Measurements from ENCODE around the gene TPSB2. TPM values are rescaled to one million over a fixed set of nuclear protein-coding genes. Genes with fewer than 3 reads are reported as not detected.
"Not testable (repeated sequence)": the region's sequence is repeated elsewhere in the genome, so short reads cannot be mapped to it uniquely, and the experiment has no call there.

Gene TPSB2
- total RNA-seq, 1 donor from 2014 or later: 5.8 TPM

DNA sequence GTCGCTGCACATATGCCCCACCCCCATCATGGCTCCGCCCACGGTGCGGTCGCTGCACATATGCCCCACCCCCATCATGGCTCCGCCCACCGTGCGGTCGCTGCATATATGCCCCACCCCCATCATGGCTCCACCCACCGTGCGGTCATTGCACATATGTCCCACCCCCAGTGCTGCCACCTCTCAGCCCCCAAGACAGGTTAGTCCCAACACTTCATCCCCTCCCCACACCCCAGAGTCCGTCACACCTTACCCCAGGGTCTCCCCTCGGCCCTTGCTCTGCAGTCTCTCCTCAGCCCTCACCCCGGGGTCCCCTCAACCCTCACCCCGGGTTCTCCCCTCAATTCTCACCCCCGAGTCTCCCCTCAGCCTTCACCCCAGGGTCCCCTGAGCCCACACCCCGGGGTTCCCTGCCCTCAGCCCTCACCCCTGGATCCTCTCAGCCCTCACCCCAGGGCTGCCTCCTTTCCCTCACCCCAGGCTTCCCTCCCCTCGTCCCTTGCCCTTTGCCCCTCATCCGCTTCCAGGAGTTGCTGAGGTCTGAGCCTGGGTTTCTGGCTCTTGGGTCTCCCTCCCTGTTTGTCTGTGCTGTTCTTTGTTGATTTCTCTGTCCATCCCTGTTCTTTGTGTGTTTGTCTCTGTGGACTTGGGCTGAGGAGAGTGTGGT lies 30.5 kb downstream of the TPSB2 start:
- DNase-seq: no peak

DNA sequence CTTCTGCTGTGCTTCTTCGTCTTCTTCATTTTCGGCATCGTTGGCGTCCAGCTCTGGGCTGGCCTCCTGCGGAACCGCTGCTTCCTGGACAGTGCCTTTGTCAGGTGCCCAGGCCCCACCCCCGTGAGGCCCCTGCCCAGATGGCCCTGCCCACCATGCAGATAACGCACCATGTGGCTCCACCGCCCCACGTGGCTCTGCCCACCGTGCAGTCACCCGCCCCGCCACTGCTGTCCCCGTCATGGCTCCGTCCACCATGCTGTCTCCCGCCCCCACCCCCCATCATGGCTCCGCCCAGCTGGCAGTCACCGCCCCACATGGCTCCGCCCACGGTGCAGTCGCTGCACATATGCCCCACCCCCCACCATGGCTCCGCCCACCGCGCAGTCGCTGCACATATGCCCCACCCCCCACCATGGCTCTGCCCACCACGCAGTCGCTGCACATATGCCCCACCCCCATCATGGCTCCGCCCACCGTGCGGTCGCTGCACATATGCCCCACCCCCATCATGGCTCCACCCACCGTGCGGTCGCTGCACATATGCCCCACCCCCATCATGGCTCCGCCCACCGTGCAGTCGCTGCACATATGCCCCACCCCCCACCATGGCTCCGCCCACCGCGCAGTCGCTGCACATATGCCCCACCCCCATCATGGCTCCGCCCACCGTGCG lies 31.2 kb downstream of the TPSB2 start:
- not testable (repeated sequence) for DNase-seq

GRCh38 chr16:1198194-1198593 lies 31.8 kb downstream of the TPSB2 start:
- DNase-seq: no peak

DNA sequence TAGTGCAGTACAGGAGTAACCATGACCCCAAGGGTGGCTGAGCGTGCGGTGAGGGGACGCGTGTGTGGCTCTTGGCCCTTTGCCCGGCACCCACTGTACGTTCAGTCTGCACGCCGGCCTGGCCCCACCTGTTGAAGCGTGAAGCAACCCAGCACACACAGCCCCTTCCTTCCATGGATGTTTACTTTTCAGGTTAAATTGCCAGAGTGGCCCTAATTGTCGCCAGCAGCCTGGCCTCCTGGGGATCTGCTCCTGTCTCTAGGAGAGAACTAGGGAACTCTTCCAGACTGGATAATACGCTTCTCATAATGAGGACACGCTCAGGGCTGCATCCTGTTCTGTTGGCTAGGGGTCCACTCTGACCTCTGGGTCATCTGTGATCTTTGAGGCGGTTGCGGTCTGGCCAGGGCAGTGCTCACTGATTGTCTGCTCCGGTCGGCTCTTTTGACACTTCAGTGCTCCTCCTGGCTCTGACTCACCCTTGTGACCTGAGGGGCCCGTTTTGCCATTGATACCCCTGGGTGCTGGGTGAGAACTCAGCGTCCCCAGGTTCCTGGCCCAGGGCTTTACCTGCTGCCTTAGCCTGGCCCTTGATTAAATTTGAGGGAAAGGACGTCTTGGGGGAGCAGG lies 32.6 kb downstream of the TPSB2 start:
- DNase-seq: no peak

- no peak for DNase-seq
Measured at GRCh38 chr16:1196494-1196893, 33.5 kb downstream of the TPSB2 start.

DNA sequence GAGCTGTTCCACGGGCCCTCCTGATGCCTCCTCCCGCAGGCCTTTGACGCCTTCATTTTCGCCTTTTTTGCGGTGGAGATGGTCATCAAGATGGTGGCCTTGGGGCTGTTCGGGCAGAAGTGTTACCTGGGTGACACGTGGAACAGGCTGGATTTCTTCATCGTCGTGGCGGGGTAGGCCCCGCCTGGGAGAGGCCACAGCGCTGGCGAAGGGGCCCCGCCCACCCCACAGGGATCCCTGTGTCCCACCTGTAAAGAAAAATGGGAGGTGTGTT lies 34.7 kb downstream of the TPSB2 start:
- no peak for DNase-seq

- DNase-seq: peak; percentile 31
Measured at GRCh38 chr16:1194665-1195392, 35.2 kb downstream of the TPSB2 start.

DNA sequence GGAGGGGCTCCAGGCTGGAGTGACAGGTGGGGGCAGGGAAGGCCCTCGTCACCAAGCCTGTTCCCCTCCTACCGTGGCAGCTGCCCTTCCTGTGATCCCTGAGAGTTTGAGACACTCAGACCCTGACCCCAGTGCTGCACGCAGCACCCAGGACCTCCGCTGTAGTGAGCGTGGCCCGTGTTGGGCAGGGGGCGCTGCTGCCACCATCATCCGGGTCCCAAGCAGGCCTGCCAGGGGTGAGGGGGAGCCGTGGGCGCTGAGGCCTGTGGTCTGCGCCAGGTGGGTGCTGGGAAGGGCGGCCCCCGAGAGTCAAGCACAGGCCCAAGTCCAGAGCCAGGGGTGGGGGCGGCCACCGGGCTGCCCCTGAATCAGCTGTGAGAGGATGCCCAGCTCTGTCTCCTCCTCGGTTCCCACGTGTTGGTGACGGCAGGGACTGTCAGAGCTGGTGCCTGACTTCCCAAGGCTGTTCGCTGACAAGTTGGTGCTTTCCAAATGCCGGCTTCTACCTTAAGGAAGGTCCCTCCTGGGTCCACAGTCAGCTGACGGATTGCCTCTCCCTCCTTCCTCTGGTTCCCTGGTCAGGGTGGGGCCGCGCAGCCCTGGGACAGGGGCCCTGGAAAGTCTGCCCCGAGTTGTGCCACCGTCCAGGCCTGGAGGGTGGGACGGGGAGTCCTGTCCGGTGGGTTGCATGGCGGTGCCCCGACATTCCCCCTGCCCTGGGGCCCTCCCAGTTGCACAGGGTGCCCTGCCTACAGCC lies 36.0 kb downstream of the TPSB2 start:
- DNase-seq: no peak

DNA sequence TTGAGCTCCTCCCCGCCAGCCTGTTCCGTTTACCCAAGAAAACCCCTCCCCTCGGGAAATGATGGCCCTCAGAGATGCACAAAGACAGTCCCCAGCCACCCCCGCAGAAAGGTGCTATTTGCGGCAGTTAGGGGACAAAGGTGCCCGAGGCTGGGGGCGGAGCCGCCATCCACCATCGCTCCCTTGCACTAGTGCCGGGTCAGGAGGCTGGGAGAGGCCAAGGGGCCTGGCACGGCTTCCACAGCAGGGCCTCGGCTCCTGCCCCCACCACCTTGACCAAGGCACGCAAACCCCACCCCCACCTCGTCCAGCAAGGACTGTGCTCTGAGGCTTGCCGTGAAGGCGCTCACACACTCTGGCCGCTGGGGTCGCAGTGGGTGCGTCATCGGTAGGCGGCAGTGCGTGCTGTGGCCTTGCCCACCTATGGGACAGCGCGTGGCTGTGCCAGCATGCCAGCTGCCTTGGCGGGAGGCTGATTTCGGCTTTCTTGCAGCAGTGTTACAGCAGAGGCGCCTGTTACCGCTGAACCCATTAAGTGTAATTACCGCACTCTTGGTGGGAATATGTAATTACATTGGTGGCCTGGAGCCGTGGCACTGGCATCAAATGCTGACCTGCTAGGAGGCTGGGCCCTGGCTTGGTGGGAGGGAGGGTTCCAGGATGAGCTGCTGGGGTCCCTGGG lies 36.7 kb downstream of the TPSB2 start:
- DNase-seq: peak; percentile 18

- DNase-seq: no peak
Measured at GRCh38 chr16:1192384-1193073, 37.5 kb downstream of the TPSB2 start.

DNA sequence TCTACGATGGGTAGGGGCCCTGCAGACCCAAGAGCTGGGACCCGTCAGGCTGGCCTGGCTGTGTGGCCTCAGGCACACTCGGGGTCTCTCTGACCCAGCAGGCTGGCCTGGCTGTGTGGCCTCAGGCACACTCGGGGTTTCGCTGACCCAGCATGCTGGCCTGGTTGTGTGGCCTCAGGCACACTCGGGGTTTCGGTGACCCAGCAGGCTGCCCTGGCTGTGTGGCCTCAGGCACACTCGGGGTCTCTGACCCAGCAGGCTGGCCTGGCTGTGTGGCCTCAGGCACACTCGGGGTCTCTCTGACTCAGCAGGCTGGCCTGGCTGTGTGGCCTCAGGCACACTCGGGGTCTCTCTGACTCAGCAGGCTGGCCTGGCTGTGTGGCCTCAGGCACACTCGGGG lies 39.2 kb downstream of the TPSB2 start:
- DNase-seq: not testable (repeated sequence)

GRCh38 chr16:1189455-1189854 lies 40.5 kb downstream of the TPSB2 start:
- no peak for DNase-seq

GRCh38 chr16:1188432-1189189 lies 41.4 kb downstream of the TPSB2 start:
- peak; percentile 83 for DNase-seq

DNA sequence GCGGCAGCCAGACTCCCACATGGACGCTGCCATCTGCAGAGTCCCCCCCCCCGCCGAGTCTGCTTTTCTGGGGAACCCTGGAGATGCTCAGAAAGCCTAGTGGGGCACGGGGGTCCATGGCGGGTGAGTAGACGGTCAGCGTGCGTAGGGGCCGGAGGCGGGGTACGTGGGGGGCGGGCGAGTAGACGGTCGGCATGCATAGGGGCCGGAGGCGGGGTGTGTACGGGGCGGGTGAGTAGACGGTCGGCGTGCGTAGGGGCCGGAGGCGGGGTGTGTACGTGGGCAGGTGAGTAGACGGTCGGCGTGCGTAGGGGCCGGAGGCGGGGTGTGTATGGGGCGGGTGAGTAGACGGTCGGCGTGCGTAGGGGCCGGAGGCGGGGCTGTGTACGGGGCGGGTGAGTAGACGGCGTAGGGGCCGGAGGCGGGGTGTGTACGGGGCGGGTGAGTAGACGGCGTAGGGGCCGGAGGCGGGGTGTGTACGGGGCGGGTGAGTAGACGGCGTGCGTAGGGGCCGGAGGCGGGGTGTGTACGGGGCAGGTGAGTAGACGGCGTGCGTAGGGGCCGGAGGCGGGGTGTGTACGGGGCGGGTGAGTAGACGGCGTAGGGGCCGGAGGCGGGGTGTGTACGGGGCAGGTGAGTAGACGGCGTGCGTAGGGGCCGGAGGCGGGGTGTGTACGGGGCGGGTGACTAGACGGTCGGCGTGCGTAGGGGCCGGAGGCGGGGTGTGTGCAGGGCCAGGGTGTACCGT lies 44.4 kb downstream of the TPSB2 start:
- DNase-seq: not testable (repeated sequence)

GRCh38 chr16:1184980-1185379 lies 45.0 kb downstream of the TPSB2 start:
- no peak for DNase-seq

GRCh38 chr16:1184156-1184868 lies 45.7 kb downstream of the TPSB2 start:
- no peak for DNase-seq

DNA sequence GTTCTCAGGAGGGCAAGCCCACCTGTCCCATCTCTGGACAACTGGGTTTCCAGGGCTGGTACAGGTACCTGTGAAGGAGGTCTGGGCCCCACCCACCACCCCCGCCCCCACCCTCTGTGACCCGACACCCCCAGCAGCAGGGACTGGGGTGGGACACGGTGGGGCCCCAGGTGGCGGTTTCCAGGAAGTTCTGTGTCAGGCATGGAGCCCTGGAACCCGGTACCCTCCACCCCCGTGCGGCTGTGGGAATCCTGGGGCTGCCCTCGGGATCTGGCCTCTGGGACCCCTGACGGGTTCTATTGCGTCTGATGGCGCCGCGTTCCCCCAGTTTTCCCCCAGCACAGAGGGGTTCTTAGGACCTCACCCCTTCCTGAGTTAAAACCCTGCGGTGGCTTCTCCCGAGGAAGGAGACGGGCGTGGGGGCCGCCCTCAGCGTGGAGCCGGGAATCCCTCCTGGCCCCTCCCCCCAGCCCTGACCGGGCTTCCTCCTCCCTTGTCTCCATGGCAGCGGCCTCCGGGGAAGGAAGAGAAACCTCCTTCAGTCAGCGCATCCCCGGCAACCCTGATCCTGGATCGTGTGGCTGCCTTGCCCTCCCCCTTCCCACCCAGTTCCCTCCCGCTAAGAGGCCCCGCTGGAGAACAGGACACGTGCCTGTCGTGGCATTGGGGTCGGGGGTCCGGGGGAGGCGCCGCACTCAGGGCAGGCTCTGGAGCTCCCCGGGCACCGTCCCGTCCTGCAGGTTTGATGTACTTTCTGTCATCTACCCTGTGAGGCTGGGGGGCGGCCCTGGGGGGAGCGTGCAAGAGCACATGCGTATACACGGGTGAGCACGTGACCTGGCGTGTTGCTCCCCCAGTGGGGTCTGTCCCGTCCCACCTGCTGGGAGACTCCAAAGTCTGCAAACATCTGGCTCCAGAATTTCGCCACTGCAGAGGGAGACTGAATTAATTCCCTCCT lies 46.8 kb downstream of the TPSB2 start:
- peak; percentile 65 for DNase-seq

DNA sequence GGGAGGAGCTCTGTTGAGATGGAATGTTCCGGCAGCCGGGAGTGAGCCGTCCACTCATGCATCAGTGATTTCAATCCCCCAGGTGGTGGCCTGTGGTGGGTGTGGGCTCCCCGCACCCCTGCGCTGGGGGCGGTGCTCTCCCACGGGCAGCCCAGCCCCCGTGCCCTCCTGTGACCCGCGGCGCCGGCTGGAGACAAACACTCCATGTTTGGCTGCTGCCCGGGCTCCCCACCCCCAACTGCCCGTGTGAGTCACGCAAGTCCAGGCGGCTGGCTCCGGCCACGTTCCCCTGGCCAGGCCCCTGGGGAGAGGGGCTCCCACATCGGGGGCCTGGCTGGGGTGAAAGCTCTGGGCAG lies 47.7 kb downstream of the TPSB2 start:
- peak; percentile 50 for DNase-seq
